Esophagus squamous epithelium (tissue), 4 donors: Measurements from ENCODE around the gene ENPP1.

ENCODE experiments used
- CTCF ChIP-seq, 6 experiments: fragments of 450-650 bp in 4 of 6; fragments of 200-600 bp in 2 of 6; sonication (generic) in 2 of 6; IDR thresholded peaks; one replicate each; pipeline ENCODE4 v1.5.1; 2016 to 2019; ENCODE audit warnings: antibody characterized with exemption in 6 of 6, mild to moderate bottlenecking in 4 of 6, moderate library complexity in 4 of 6
- POLR2A ChIP-seq, 4 donors: fragments of 450-650 bp; IDR thresholded peaks; one replicate each; pipeline ENCODE4 v1.6.1; 2017; ENCODE audit warnings: antibody characterized with exemption in 4 of 4, mild to moderate bottlenecking in 4 of 4, moderate library complexity in 3 of 4

- no peak for TF ChIP-seq CTCF (IDR thresholded peaks at IDR 0.05)
- no peak for TF ChIP-seq POLR2A (IDR thresholded peaks at IDR 0.05)
Observed at GRCh38 chr6:131849799-131850198, 42.0 kb downstream of the ENPP1 start.
